ENCODE results near the gene CXXC5.

DNA sequence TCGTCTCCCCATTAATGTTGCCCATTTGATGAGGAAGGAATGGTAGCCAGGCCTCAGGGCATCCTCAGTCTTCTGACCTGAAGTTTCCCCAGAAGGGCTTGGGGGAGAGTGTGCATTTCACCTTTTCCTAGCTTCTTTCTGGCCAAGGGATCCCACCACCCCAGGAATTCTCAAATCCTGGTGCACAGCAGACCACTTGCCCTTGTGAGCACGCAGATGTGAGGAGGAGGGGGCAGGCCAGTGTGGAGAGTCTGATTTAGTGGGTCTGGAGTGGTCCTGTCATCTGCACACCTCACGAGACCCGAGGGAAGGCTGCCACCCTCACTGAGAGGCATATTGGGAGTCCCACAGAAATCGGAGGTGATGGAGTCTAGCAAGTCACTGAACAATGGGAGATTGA lies 64.3 kb downstream of the CXXC5 start:
- TF ChIP-seq, protein P1, sequence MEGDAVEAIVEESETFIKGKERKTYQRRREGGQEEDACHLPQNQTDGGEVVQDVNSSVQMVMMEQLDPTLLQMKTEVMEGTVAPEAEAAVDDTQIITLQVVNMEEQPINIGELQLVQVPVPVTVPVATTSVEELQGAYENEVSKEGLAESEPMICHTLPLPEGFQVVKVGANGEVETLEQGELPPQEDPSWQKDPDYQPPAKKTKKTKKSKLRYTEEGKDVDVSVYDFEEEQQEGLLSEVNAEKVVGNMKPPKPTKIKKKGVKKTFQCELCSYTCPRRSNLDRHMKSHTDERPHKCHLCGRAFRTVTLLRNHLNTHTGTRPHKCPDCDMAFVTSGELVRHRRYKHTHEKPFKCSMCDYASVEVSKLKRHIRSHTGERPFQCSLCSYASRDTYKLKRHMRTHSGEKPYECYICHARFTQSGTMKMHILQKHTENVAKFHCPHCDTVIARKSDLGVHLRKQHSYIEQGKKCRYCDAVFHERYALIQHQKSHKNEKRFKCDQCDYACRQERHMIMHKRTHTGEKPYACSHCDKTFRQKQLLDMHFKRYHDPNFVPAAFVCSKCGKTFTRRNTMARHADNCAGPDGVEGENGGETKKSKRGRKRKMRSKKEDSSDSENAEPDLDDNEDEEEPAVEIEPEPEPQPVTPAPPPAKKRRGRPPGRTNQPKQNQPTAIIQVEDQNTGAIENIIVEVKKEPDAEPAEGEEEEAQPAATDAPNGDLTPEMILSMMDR (IDR thresholded peaks at IDR 0.05; ENCODE audit: insufficient read depth, low read depth, low read length), result no peak
- no peak for TF ChIP-seq EZH2 (IDR thresholded peaks at IDR 0.05; ENCODE audit: insufficient read depth, low read length)
